ENCODE data around the gene TMEM82. TPM values are rescaled to one million over a fixed set of nuclear protein-coding genes. Genes with fewer than 3 reads are reported as not detected.

The TMEM82 gene
- total RNA-seq, 1 donor from 2014 or later = not detected

DNA sequence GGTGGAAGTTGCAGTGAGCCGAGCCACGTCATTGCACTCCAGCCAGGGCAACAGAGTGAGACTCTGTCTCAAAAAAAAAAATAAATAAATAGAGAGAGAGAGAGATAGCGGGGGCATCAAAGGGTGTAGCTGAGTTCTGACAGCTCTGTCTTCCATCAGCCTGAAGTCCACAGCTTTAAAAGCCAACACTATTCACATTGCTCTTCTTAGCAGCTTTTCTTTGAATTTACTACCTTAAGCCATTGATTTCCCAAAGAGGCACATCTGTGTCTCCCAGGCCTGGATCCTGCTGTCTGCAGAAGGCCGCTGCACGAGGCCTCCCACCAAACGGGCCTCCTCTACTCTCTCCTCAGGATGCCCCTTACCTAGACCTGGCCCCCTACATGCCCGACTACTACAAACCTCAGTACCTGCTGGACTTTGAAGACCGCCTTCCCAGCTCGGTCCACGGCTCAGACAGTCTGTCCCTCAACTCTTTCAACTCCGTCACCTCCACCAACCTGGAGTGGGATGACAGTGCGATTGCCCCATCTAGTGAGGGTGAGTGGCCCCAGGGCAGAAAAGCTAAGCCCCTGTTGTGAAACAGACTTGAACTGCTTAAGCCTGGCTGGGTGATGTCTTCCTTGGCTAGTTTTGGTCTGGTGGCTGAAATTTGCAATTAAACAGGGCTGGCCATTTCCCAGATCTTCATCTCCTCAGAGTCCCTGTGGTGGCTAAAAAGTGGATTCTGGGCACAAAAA is 22.7 kb upstream of the TMEM82 start:
- no peak for DNase-seq (ENCODE audit: low read depth in 2 of 2)

DNA sequence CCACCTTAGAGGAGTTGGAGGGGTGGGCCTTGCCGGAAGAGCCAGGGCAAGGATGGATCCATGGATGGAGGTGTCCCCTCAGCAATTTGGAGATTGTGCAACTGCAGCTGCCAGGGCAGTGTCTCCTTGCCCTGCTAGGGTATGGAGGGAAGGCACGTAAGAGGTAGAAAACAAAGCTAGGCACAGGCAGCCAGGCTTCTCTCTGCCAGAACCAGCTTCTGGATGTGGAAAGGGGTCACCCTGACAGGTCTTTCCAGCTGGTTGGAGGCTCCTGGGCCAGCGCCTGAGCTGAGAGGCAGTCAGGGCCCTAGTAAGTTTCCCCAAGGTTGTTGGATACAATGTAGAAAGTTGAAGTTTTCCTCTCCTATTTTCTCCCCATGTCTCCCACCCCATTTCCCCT is 21.4 kb upstream of the TMEM82 start:
- DNase-seq (ENCODE audit: low read depth in 2 of 2) = no peak

DNA sequence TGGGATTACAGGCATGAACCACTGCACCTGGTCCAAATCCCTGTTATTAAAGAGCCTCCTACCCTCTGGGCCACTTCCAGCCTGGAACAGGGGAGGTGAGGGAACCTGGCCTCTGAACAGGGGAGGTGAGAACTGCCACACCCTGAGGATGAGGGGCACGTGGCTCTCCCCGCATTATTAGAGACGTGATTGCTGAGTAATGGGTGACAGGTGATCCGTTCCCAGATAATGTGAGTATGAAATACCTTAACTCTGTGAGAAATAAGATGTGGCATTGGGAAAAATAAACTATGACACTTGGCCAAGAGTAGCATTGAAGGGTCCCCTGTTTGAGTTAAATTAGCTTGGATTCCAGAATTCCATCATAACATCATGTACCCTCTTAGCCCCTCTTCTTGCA is 19.9 kb upstream of the TMEM82 start:
- DNase-seq (ENCODE audit: low read depth in 2 of 2) = no peak

DNA sequence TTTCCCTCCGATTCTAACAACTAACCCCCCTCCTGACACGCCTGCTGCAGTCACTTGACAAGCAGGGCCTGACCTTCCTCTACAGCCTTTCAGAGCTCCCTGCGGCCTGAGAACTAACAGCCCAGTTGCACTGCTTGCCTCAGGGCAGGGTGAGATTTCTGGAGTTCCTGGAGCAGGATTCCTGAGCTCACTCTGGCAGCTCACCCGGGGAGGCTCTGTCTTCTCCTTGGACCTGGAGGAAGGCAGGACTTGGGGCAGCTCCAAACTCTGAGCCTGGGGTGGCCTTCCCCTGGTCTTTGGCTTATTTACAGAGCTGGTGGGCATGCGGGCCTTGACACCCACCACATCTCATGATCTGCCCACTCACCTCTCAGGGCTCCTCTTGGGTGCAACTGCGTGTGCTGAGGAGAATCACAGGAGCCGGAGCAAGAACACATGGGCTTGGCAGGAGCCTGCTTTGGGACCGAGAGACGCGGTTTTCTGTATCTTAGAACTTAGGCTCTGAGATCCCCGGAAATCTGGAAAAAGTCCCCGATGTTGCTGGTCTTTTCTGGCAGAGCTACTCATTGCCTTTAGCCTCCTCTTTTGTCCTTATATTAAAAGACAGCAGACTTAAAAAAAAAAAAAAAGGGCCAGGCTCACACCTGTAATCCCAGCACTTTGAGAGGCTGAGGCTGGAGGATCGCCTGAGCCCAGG is 19.3 kb upstream of the TMEM82 start:
- no peak for DNase-seq (ENCODE audit: low read depth in 2 of 2)

DNA sequence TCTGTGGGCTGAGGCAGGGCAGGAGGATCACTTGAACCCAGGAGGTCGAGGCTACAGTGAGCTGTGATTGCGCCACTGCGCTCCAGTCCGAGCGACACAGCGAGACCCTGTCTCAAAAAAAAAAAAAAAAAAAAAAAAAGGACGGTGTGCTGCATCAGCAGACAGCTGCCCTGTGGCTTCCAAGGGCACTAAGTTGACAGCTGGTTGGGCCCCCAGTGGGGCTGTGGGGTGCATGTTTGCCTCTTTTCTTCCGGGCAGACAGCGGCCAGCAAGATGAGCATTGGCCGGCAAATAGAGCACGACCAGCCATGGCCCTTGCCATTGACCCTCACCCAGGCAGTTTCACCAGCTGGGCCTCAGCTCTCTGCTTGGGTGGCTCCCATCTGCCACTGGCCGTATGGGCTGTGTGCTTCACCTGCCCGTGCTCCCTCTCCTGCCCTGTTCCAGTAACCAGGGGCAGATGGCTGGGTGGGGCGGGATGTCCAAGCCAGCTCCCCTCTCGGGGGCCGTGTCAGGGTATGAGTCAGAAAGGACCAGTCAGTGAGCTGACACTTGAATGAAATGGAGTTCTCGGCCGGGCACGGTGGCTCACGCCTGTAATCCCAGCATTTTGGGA is 18.6 kb upstream of the TMEM82 start:
- DNase-seq (ENCODE audit: low read depth in 2 of 2) = no peak

DNA sequence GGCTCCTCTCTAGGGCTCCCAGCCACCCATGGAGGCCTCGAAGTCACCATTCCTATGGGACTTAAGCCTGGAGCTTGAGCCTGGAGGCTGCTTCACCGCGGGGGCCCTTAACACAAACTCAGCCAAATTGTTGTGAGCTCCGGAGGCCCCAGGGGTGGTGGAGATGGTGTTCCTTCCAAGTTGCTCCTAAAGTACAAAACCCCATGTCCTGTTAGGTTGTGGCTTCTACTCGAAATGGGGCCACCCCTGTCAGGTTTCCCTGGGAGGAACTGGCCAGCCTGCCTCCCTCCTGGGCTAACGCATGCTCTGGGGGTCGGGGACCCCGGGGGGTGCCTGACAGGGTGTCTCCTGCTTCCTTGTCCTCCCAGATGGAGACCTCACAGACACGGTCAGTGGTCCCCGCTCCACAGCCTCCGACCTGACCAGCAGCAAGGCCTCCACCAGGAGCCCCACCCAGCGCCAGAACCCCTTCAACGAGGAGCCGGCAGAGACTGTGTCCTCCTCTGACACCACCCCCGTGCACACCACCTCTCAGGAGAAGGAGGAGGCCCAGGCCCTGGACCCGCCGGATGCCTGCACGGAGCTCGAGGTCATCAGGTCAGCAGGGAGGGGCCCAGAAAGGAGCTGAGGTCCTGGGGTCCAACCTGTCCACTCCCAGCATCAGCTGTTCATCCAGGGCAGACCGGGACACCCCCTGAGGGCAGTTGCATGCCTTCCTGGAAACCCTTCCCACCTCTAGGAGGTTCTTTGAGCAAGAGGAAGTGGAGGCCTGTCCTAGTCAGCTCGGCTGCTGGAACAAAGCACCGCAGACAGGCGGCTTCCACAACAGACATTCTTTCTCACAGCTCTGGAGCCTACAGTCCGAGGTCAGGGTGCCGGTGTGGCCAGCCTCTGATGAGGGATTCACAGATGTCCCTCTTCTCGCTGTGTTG is 17.1 kb upstream of the TMEM82 start:
- DNase-seq (ENCODE audit: low read depth in 2 of 2) = no peak

DNA sequence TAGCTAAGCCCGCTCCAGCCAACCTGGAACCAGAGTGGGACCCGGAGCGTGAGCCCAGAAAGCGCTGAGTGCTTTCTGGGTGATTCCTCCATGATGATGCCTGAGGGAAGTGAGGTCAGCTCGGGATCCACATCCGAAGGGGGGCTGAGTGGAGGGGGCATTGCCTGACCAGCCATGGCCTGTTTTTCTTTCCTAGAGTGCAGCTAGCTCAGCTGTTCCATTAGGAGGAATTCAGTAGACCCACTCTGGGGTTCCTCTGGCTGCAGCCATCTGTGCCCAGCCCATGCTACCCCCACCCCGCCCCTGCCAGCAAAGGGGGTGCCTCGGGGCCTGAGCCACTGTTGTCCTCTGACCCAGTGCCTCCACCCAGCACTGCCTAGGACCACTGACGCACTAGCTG is 15.8 kb upstream of the TMEM82 start:
- no peak for DNase-seq (ENCODE audit: low read depth in 2 of 2)

DNA sequence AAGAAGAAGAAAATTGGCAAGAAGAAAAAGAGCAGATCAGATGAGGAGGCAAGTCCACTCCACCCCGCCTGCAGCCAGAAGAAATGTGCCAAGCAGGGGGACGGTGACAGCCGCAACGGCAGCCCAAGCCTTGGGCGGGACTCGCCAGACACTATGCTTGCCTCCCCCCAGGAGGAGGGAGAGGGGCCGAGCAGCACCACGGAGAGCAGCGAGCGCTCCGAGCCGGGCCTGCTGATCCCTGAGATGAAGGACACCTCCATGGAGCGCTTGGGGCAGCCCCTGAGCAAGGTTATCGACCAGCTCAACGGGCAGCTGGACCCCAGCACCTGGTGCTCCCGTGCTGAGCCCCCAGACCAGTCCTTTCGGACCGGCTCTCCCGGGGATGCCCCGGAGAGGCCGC is 15.3 kb upstream of the TMEM82 start:
- DNase-seq (ENCODE audit: low read depth in 2 of 2) = no peak

DNA sequence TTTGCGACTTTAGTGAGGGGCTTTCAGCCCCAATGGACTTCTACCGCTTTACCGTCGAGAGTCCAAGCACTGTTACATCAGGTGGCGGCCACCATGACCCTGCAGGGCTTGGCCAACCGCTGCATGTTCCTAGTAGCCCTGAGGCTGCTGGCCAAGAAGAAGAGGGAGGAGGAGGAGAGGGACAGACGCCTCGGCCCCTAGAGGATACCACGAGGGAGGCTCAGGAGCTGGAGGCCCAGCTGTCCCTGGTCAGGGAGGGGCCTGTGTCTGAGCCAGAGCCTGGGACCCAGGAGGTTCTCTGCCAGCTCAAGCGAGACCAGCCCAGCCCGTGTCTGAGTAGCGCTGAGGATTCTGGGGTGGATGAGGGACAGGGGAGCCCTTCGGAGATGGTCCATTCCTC is 14.9 kb upstream of the TMEM82 start:
- no peak for DNase-seq (ENCODE audit: low read depth in 2 of 2)

DNA sequence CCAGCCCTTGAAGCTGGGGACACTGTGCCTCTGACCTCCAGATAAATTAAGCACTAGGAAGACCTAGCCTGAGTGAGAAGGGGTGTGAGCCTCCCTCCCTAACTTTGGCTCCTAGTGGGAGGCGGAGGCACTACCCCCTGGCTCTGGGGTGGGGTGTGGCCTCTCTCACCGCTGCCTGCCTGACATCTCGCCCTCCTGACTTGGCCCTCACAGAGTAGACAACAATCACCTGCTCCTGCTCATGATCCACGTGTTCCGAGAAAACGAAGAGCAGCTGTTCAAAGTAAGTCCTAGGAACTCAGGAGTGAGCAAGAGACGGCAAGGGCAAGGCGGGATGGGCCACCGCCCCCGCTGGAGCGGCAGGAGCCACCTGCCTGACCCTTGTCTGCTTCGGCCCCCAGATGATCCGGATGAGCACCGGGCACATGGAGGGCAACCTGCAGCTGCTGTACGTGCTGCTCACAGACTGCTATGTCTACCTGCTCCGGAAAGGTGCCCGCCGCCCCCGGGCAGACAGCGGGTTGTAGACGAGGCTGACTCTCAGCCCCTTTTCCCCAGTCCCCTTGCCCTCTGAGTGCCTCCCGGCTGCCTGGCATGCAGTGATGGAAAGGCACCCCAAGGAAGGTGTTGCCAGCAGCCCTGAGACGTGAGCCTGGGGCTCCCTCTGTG is 14.3 kb upstream of the TMEM82 start:
- no peak for DNase-seq (ENCODE audit: low read depth in 2 of 2)

DNA sequence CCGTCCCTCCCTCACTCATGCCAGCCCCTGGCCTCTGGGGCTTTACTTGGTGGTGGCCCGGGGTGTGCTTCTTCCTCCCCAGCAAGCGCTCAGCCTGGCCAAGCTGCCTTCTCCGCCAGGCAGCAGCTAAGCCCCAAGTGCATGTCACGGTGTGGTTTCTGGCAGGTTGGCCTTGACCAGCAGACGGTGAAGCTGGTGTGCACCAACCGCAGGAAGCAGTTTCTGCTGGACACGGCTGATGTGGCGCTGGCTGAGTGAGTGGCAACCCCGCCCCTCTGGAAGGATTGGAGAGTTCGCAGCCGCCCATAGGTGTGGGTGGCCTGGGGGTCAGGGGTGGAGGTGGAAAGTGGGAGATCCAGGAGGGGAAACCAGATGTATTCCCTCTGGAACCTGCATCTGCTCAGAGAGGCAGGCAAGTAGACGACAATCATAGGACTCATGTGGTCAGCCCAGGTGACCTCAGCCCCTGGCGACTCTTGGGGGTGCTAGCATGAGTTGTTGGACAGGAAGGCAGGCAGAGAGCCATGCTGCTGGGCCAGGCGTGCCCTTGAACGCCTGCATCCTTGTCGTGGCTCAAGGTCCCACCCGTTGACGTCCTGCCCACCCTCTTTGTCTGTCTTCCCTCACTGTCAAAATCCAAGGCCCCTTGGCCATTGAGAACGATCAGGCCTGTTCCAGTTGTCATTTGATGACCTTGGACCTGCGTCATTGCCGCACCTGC is 13.2 kb upstream of the TMEM82 start:
- DNase-seq (ENCODE audit: low read depth in 2 of 2) = no peak

DNA sequence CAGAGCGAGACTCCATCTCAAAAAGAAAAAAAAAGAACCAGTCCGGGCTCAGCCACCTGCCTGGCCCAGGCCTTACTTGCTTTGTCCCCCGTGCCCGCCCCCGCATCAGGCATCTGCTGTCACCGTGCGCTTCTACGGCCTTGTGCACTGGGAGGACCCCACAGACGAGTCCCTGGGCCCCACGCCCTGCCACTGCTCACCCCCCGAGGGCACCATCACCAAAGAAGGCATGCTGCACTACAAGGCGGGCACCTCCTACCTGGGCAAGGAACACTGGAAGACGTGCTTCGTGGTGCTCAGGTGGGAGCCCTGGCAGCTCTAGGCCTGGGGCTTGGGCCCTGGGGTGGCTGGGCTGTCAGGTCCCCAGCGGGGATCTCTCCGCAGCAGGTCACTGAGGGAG is 11.9 kb upstream of the TMEM82 start:
- no peak for DNase-seq (ENCODE audit: low read depth in 2 of 2)

DNA sequence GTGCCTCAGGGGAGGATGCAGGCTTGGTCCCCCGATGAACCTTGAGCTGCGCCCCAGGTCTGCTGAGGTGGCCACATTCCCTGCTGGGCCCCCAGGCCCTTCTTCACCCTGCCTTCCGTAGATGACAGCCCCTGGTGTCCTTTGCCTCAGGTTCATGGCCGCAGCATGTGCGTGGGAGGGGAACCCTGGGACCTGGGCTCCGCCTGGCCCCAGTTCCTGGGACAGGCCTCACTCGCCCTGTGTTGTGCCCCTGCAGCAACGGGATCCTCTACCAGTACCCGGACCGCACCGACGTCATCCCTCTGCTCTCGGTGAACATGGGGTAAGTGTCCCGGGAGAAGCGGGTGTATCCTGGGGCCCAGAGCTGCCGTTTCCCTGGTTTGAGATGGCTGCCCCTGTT is 11.4 kb upstream of the TMEM82 start:
- no peak for DNase-seq (ENCODE audit: low read depth in 2 of 2)

DNA sequence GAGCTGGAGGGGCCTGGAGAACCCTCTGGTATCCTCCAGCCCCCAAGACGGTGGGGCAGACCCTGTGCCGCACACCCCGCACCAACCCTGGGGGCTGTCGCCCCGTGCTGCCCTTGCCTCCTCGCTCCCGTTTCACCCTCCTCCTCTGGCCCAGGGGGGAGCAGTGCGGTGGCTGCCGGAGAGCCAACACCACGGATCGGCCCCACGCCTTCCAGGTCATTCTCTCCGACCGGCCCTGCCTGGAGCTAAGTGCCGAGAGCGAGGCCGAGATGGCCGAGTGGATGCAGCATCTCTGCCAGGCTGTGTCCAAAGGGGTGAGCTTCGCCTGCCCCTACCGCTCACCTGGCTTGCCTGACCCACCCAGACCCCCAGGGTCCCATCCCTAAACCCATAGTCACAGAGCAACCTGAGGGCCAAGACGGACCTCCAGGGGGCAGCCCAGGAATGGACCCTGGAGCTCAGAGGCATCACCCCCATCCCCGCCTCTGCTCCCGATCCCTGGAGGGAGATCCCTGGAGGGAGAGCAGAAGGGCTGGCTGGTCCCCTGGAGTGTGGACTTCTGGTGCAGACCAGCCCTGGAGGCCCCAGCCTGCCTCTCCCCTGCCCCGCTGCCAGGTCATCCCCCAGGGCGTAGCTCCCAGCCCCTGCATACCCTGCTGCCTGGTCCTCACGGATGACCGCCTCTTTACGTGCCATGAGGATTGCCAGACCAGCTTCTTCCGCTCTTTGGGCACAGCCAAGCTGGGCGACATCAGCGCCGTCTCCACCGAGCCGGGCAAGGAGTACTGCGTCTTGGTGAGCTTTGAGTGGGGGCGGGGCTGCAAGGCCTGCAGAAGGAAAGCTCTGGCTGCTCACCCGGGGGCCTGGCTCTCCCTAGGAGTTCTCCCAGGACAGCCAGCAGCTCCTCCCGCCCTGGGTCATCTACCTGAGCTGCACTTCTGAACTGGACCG is 10.3 kb upstream of the TMEM82 start:
- no peak for DNase-seq (ENCODE audit: low read depth in 2 of 2)

DNA sequence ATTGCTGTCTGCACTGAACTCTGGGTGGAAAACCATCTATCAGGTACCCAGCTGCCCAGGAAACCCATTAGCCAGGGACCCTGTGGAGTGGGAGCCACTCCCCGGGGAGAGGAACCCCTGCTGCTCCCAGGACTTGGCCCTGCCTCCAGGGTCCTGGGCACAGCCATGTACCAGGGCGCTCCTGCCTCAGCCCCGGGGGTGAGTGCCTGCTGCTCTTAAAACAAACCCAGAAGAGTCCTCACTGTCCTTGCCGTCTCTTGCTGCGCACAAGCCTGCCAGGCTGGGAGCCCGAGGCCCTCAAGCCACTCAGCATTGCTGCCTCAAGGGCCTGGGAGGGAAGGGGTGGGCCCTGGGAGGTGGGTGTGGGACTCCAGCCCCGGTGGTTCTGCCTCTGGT is 9.6 kb upstream of the TMEM82 start:
- no peak for DNase-seq (ENCODE audit: low read depth in 2 of 2)

DNA sequence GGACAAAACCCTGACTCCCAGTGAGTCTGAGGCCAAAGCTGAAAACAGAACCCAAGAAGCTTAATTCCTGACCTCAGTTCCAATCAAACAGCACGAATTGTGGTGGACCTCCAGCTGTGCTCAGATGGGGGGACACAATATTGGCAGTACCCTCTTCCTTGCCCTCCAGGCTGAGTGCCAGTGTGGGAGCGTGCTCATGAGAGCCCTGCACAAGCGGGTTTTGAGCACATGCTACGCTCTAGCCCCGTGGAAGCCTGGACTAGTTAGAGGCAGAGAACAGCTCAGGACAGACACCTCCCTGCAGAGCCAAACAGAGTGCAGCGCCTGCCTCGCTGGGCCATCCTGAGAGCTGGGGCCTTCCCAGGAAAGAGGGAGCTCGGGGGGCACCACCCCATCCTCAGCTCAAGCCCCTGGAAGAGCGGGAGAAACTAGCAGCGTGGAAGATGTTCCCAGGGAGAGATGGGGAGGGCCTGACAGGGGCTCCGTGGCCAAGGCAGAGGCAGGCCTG is 9.0 kb upstream of the TMEM82 start:
- DNase-seq (ENCODE audit: low read depth in 2 of 2) = no peak

DNA sequence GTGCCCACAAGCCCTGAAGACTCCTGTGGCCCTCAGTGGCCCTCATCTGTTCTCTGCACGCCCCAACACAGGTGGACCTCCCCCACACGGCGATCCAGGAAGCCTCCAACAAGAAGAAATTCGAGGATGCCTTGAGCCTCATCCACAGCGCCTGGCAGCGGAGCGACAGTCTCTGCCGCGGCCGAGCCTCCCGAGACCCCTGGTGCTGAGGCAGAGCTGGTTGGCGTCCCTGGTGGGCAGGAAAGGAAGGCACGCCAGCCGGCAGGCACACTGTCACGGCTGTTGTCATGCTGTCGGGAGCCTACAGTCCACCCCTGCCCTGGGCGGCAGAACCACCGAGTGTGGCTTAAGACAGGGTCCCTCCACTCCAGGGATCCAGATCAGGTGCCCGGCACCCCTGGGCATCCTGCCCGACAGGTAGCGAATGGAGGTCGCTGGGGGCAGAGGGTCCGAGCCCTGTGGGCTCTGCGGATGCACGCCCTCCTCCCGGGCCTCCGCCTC is 8.5 kb upstream of the TMEM82 start:
- DNase-seq (ENCODE audit: low read depth in 2 of 2) = no peak

DNA sequence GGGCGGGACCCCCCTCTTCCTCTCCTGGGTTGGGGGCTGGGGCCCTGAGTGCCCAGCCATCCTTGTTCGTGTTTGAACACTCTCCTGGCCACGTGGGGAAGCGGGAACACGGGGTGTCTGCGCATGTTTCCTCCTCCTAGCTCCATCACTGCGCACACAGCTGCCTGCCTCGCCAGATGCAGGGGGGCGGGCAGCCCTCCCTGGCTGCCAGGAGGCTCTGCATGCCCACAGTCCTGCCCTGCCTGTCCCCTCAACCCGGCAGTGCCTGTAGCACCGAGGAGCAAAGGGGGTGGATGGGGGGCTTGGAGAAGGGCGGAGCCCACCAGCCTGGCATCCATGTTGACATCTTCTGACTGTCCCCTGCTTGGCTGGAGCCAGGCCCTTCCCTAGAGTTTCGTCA is 8.0 kb upstream of the TMEM82 start:
- no peak for DNase-seq (ENCODE audit: low read depth in 2 of 2)

DNA sequence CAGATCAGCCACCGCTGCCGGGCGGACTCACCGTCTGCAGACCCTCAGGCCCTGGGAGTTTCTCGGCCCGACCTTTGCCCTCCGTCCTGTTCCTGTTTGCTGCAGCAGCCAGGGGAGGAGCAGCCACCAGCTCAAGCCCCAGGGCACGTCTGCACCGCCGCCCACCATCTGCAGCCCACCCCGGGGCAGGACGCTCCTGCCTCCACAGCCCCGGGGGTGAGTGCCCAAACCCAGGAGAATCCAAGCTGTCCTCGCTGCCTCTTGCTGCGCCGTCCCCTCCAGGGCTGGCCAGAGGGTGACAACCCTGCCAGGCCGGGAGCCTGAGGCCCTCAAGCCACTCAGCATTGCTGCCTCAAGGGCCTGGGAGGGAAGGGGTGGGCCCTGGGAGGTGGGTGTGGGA is 7.4 kb upstream of the TMEM82 start:
- DNase-seq (ENCODE audit: low read depth in 2 of 2) = no peak
